ENCODE results near the gene USP5.
A peak's percentile ranks its signal among the peaks of the same experiment; 100 is the strongest.

- TF ChIP-seq TAF1 (IDR thresholded peaks at IDR 0.05; ENCODE audit: low read depth) (no peak), RAD21 (conservative IDR thresholded peaks at IDR 0.05) (peak; percentile 90), REST (IDR thresholded peaks at IDR 0.05; ENCODE audit: borderline replicate concordance) (no peak), POLR2AphosphoS5 (IDR thresholded peaks at IDR 0.05) (no peak)
- TF ChIP-seq, protein P1, sequence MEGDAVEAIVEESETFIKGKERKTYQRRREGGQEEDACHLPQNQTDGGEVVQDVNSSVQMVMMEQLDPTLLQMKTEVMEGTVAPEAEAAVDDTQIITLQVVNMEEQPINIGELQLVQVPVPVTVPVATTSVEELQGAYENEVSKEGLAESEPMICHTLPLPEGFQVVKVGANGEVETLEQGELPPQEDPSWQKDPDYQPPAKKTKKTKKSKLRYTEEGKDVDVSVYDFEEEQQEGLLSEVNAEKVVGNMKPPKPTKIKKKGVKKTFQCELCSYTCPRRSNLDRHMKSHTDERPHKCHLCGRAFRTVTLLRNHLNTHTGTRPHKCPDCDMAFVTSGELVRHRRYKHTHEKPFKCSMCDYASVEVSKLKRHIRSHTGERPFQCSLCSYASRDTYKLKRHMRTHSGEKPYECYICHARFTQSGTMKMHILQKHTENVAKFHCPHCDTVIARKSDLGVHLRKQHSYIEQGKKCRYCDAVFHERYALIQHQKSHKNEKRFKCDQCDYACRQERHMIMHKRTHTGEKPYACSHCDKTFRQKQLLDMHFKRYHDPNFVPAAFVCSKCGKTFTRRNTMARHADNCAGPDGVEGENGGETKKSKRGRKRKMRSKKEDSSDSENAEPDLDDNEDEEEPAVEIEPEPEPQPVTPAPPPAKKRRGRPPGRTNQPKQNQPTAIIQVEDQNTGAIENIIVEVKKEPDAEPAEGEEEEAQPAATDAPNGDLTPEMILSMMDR (IDR thresholded peaks at IDR 0.05; ENCODE audit: poor library complexity, severe bottlenecking) = peak; percentile 94
Observed at GRCh38 chr12:6869049-6870021, 17.4 kb downstream of the USP5 start.
